ENCODE data around the gene ARHGAP26. TPM values are rescaled to one million over a fixed set of nuclear protein-coding genes. Genes with fewer than 3 reads are reported as not detected.

Gene ARHGAP26
- total and polyA plus RNA-seq, 2 donors (not counting 1 experiment from before 2014, with no cell fraction given): 4.1 to 6.8 TPM

DNA sequence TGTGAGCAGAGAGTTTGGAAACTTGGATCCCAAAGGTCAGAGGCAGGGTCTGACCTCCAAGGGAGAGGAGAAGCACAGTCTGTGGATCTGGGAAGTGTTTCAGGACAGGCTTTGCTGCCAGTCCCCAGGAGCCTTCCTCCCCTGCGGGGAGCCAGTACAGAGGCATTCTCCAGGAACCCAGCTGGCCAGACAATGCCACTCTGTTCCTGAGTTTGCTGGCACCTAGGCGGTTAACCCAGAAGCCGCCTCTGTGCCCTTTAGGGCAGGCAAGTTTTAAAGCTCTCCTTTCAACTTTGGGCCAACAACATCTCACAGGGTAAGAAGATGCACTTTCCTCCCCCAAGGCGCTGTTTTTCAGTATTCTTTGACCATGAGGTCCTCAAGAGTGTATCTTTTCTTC lies 47.3 kb upstream of the ARHGAP26 start:
- Histone ChIP-seq H3K9ac (ENCODE audit: insufficient read depth, low read length) (no peak overlapping the region), H3K9me3 (ENCODE audit: control insufficient read depth, insufficient read depth, low read depth, low read length) (no peaks in the 10 kb centered on the region), H3K27me3 (ENCODE audit: control insufficient read depth, insufficient read depth, low read length) (no peaks in the 10 kb centered on the region), H2AFZ (ENCODE audit: low read length) (no peak overlapping the region), H3K4me1 (ENCODE audit: control insufficient read depth, extremely low read depth, insufficient read depth, low read length) (peaks cover 19% of the 10 kb centered on the region), H3K36me3 (ENCODE audit: control insufficient read depth, insufficient read depth, low read length) (no peaks in the 10 kb centered on the region), H3K4me3 (replicated peaks in 1 of 4; ENCODE audit: control extremely low read depth in 1 of 4, insufficient read depth in 1 of 4, low read depth in 3 of 4, low read length in 4 of 4) (no peak overlapping the region), H3K4me2 (ENCODE audit: extremely low read depth, insufficient read depth, low read length) (no peak overlapping the region), H3K79me2 (ENCODE audit: control insufficient read depth, insufficient read depth, low read length) (no peaks in the 10 kb centered on the region), H4K20me1 (ENCODE audit: control insufficient read depth, extremely low read depth, insufficient read depth, low read length) (no peaks in the 10 kb centered on the region), H3K27ac (ENCODE audit: insufficient read depth, low read length) (no peak overlapping the region)
- DNase-seq (ENCODE audit: low read depth in 2 of 2): no peak
- no peak for TF ChIP-seq EZH2 (IDR thresholded peaks at IDR 0.05; ENCODE audit: low read length, missing control alignments)
- TF ChIP-seq, protein P1, sequence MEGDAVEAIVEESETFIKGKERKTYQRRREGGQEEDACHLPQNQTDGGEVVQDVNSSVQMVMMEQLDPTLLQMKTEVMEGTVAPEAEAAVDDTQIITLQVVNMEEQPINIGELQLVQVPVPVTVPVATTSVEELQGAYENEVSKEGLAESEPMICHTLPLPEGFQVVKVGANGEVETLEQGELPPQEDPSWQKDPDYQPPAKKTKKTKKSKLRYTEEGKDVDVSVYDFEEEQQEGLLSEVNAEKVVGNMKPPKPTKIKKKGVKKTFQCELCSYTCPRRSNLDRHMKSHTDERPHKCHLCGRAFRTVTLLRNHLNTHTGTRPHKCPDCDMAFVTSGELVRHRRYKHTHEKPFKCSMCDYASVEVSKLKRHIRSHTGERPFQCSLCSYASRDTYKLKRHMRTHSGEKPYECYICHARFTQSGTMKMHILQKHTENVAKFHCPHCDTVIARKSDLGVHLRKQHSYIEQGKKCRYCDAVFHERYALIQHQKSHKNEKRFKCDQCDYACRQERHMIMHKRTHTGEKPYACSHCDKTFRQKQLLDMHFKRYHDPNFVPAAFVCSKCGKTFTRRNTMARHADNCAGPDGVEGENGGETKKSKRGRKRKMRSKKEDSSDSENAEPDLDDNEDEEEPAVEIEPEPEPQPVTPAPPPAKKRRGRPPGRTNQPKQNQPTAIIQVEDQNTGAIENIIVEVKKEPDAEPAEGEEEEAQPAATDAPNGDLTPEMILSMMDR (conservative IDR thresholded peaks at IDR 0.05 in 1 of 2, IDR thresholded peaks at IDR 0.05 in 1 of 2; ENCODE audit: low read depth in 1 of 2, low read length in 2 of 2): no peak

DNA sequence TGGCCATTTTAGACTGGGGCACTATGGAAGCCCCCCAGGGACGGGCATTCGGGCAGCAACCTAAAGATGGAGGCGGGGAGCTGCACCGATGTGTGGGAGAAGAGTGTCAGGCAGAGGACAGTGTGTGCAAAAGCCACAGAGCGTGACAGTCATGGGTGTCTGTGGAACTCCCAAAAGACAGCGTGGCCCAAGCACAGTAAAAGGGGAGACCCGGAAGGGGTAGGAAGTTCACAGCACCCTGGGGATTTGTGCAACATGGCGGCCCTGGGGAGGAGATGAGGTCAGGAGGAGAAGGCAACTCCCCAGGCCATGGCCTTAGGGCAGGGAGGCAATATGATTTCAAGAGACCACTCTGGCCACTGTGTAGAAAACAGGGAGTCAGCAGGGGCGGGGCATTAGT lies 45.4 kb upstream of the ARHGAP26 start:
- H2AFZ ChIP-seq (ENCODE audit: low read length): no peak overlapping the region
- no peak overlapping the region for H3K4me3 ChIP-seq (replicated peaks in 1 of 4; ENCODE audit: control extremely low read depth in 1 of 4, insufficient read depth in 1 of 4, low read depth in 3 of 4, low read length in 4 of 4)
- no peaks in the 10 kb centered on the region for H4K20me1 ChIP-seq (ENCODE audit: control insufficient read depth, extremely low read depth, insufficient read depth, low read length)
- peak overlapping the region; percentile 70 for H3K27ac ChIP-seq (ENCODE audit: insufficient read depth, low read length)
- no peak for TF ChIP-seq EZH2 (IDR thresholded peaks at IDR 0.05; ENCODE audit: low read length, missing control alignments)
- TF ChIP-seq, protein P1 (conservative IDR thresholded peaks at IDR 0.05 in 1 of 2, IDR thresholded peaks at IDR 0.05 in 1 of 2; ENCODE audit: low read depth in 1 of 2, low read length in 2 of 2): no peak
- peaks cover 19% of the 10 kb centered on the region for H3K4me1 ChIP-seq (ENCODE audit: control insufficient read depth, extremely low read depth, insufficient read depth, low read length)
- DNase-seq (ENCODE audit: low read depth in 2 of 2): no peak
- H3K79me2 ChIP-seq (ENCODE audit: control insufficient read depth, insufficient read depth, low read length): no peaks in the 10 kb centered on the region
- no peak overlapping the region for H3K4me2 ChIP-seq (ENCODE audit: extremely low read depth, insufficient read depth, low read length)
- H3K27me3 ChIP-seq (ENCODE audit: control insufficient read depth, insufficient read depth, low read length): no peaks in the 10 kb centered on the region
- no peak overlapping the region for H3K9ac ChIP-seq (ENCODE audit: insufficient read depth, low read length)
- no peaks in the 10 kb centered on the region for H3K36me3 ChIP-seq (ENCODE audit: control insufficient read depth, insufficient read depth, low read length)
- H3K9me3 ChIP-seq (ENCODE audit: control insufficient read depth, insufficient read depth, low read depth, low read length): no peaks in the 10 kb centered on the region

DNA sequence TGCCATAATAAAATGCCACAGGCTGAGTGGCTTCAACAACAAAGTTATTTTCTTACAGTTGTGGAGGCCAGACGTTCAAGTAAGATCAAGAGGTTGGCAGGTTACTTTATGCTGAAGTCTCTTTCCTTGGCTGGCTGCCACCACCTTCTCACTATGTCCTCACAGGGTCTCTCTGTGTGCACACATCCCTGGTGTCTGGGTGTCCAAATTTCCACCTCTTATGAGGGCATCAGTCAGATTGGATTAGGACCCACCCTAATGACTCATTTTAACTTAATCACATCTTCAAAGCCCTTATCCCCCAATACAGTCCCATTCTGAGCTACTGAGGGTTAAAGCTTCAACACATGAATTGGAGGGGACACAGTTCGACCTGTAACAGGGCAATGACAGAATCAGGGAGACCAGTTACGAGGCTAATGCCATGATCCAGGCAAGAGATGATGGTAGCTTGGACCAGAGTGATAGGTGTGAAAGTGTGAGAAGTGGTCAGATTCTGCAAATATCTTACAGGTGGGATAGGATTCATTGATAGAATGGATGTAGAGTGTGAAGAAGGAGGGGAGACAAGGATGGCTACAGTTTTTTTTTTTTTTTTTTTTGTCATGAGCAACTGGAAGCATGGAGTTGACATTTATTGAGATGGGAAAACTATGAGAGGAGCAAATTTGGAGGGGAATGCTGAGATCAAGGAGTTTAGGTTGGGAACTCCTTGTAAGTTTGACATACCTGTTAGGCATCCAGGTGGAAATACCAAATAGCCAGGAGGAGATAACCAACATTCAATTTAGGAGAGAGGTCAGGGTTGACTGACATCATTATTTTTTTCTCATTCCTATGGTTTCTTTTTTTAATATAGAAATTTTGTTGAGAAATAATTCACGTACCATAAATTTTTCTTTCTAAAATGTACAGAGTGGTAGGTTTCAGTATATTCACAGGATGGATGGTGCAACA lies 44.7 kb upstream of the ARHGAP26 start:
- Histone ChIP-seq H3K4me1 (ENCODE audit: control insufficient read depth, extremely low read depth, insufficient read depth, low read length) (peaks cover 16% of the 10 kb centered on the region), H3K36me3 (ENCODE audit: control insufficient read depth, insufficient read depth, low read length) (no peaks in the 10 kb centered on the region), H3K27me3 (ENCODE audit: control insufficient read depth, insufficient read depth, low read length) (no peaks in the 10 kb centered on the region), H3K27ac (ENCODE audit: insufficient read depth, low read length) (peak overlapping the region; percentile 70), H3K9ac (ENCODE audit: insufficient read depth, low read length) (no peak overlapping the region), H3K4me2 (ENCODE audit: extremely low read depth, insufficient read depth, low read length) (peak overlapping the region; percentile 42), H3K4me3 (replicated peaks in 1 of 4; ENCODE audit: control extremely low read depth in 1 of 4, insufficient read depth in 1 of 4, low read depth in 3 of 4, low read length in 4 of 4) (no peak overlapping the region), H2AFZ (ENCODE audit: low read length) (no peak overlapping the region), H4K20me1 (ENCODE audit: control insufficient read depth, extremely low read depth, insufficient read depth, low read length) (no peaks in the 10 kb centered on the region), H3K9me3 (ENCODE audit: control insufficient read depth, insufficient read depth, low read depth, low read length) (no peaks in the 10 kb centered on the region), H3K79me2 (ENCODE audit: control insufficient read depth, insufficient read depth, low read length) (no peaks in the 10 kb centered on the region)
- no peak for TF ChIP-seq EZH2 (IDR thresholded peaks at IDR 0.05; ENCODE audit: low read length, missing control alignments)
- TF ChIP-seq, protein P1 (conservative IDR thresholded peaks at IDR 0.05 in 1 of 2, IDR thresholded peaks at IDR 0.05 in 1 of 2; ENCODE audit: low read depth in 1 of 2, low read length in 2 of 2): no peak
- peak in 1 of 2 donors; percentile 8 for DNase-seq (ENCODE audit: low read depth in 2 of 2)
